ENCODE measurements around the gene DOCK1. TPM values are rescaled to one million over a fixed set of nuclear protein-coding genes. Genes with fewer than 3 reads are reported as not detected.

The DOCK1 gene
- total RNA-seq, 1 donor from 2014 or later, result 16.8 TPM

DNA sequence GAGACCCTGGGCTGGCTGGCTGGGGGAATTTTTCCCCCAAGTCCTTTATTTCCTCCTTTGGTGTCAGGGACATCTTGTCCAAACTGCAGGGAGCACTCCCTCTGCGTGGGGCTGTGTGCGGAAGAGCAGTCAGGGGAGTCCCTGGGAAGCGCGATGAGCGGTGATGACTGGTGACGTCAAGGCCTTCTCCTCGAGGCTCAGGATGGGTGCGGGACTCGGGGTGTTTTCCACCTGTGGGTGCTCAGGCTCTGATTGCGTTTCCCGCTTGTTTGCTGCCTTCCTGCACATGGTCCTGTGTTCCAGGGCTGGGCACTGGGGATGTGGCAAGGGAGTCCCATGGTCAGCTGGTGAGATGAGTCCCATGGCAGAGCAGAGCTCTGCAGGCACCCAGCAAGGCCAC, 101.2 kb downstream of the DOCK1 start:
- H3K27me3 ChIP-seq (ENCODE audit: low read depth), result no peaks in the 10 kb centered on the region
- intact Hi-C loops (cut with micrococcal nuclease), result no loop called here
- no peak for DNase-seq

DNA sequence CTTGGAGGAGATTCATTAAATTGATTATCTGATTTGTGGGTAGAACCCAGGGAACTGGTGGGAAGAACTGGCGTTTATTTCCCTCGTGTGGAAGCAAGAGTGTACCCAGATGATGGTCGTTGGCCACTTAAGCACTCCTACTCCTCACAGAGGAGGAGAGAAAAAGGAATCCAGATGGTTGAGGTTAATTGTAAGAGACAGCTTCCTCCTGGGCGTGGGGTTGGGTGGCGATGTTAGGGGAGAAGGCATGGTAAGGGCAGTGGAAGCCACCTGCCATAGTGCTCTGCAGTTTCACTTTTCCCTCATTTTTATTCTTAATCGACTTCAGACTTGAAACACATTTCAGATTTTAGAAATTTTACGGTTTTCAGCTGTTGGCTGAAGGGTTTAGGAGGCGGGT, 104.1 kb downstream of the DOCK1 start:
- Histone ChIP-seq H3K27ac (replicated peaks) (no peak overlapping the region), H3K9me3 (replicated peaks) (no peaks in the 10 kb centered on the region), H3K27me3 (ENCODE audit: low read depth) (no peaks in the 10 kb centered on the region), H3K4me3 (no peak overlapping the region), H3K4me1 (peaks cover 17% of the 10 kb centered on the region), H3K36me3 (peaks cover 21% of the 10 kb centered on the region)
- DNase-seq, result no peak
- TF ChIP-seq, protein P1, sequence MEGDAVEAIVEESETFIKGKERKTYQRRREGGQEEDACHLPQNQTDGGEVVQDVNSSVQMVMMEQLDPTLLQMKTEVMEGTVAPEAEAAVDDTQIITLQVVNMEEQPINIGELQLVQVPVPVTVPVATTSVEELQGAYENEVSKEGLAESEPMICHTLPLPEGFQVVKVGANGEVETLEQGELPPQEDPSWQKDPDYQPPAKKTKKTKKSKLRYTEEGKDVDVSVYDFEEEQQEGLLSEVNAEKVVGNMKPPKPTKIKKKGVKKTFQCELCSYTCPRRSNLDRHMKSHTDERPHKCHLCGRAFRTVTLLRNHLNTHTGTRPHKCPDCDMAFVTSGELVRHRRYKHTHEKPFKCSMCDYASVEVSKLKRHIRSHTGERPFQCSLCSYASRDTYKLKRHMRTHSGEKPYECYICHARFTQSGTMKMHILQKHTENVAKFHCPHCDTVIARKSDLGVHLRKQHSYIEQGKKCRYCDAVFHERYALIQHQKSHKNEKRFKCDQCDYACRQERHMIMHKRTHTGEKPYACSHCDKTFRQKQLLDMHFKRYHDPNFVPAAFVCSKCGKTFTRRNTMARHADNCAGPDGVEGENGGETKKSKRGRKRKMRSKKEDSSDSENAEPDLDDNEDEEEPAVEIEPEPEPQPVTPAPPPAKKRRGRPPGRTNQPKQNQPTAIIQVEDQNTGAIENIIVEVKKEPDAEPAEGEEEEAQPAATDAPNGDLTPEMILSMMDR (IDR thresholded peaks at IDR 0.05; ENCODE audit: borderline replicate concordance), result no peak
- intact Hi-C loops (cut with micrococcal nuclease), result no loop called here

More for the DNA sequence above, 101.2 kb downstream of the DOCK1 start:
- no peaks in the 10 kb centered on the region for H3K4me1 ChIP-seq
- peaks cover 34% of the 10 kb centered on the region for H3K36me3 ChIP-seq
- no peak overlapping the region for H3K4me3 ChIP-seq
- no peak overlapping the region for H3K27ac ChIP-seq (replicated peaks)
- TF ChIP-seq, protein P1 (IDR thresholded peaks at IDR 0.05; ENCODE audit: borderline replicate concordance), result no peak
- H3K9me3 ChIP-seq (replicated peaks), result no peaks in the 10 kb centered on the region

DNA sequence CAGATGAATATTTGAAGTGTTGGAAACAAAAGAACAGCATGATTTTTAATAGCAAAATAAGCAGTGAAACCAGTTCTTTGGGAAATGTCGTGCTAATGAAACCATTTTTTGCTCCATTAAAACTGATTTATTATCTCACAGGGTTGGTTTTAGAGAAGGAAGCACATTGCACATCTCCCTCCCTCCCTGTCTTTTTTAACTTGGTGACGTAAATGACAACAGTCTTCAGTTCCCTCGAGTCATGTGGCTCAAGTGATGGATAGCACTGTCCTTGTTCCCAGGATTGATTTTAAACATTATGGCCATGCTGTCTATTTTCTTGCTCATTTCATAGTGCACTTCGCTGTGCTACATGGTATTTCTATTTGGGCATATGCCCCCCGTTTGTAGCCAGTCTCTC, 105.9 kb downstream of the DOCK1 start:
- H3K27me3 ChIP-seq (ENCODE audit: low read depth), result no peaks in the 10 kb centered on the region
- H3K4me3 ChIP-seq, result no peak overlapping the region
- H3K27ac ChIP-seq (replicated peaks), result no peak overlapping the region
- TF ChIP-seq, protein P1 (IDR thresholded peaks at IDR 0.05; ENCODE audit: borderline replicate concordance), result no peak
- no peak for DNase-seq
- intact Hi-C loops (cut with micrococcal nuclease), result no loop called here
- H3K9me3 ChIP-seq (replicated peaks), result no peaks in the 10 kb centered on the region
- peaks cover 20% of the 10 kb centered on the region for H3K36me3 ChIP-seq
- H3K4me1 ChIP-seq, result peaks cover 17% of the 10 kb centered on the region

DNA sequence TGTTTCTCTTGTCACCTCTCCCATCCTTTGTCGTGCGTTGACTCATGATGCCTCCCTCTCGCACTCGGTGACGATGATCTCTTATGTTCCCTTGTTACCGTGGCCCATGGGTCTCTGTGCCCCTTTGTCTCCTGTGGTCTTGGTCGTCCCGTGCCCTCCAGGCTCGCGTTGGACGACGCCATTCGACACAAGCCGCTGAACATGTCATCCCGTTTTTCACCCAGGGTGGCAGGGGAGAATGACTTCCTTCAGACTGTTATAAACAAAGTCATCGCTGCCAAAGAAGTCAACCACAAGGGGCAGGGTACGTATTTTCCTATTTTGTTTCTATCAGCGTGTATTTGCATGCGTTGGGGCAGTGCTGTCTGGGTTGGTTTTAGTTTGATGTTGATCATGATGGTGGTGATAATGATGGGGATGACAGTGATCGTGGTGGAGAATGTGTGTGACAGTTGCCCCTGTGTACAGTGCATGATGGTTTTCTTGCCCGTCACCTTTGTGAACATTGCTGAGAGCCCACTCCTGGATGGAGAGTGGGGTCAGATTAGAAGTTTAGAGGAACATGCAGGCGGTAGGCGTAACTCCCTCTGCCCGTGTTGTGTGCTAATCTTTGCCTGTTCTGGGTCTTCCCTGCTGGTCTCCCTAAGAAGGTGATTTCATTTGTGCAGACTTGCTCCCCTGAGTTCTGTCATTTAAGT, 107.0 kb downstream of the DOCK1 start:
- H3K4me3 ChIP-seq, result peak overlapping the region; percentile 38
- peaks cover 9% of the 10 kb centered on the region for H3K36me3 ChIP-seq
- no peaks in the 10 kb centered on the region for H3K9me3 ChIP-seq (replicated peaks)
- H3K27ac ChIP-seq (replicated peaks), result peak overlapping the region; percentile 78
- no peaks in the 10 kb centered on the region for H3K27me3 ChIP-seq (ENCODE audit: low read depth)
- DNase-seq, result no peak
- peaks cover 17% of the 10 kb centered on the region for H3K4me1 ChIP-seq
- TF ChIP-seq, protein P1 (IDR thresholded peaks at IDR 0.05; ENCODE audit: borderline replicate concordance), result no peak
- intact Hi-C loops (cut with micrococcal nuclease), result no loop called here

DNA sequence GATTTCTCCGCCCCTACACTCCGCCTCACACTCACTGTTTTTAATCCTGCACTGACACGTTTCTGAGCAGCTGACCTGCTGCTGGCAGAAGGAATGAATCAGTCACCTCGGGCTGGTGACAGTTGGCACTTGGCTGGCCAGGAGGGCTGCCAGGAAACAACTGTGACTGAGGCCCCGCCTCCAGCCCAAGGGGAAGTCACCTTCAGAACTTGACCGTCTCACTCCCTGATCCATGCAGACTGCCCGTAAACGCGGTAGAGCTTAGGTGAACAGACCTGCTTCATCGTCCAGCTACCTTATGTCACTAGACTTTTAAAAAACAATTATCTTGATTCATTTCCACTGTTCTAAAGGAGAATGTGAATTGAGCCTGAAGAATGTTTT, 107.5 kb downstream of the DOCK1 start:
- H3K36me3 ChIP-seq, result peaks cover 7% of the 10 kb centered on the region
- TF ChIP-seq, protein P1 (IDR thresholded peaks at IDR 0.05; ENCODE audit: borderline replicate concordance), result no peak
- DNase-seq, result peak; percentile 80
- H3K9me3 ChIP-seq (replicated peaks), result no peaks in the 10 kb centered on the region
- peak overlapping the region; percentile 78 for H3K27ac ChIP-seq (replicated peaks)
- H3K4me1 ChIP-seq, result peaks cover 17% of the 10 kb centered on the region
- H3K4me3 ChIP-seq, result peak overlapping the region; percentile 38
- intact Hi-C loops (cut with micrococcal nuclease), result no loop called here
- H3K27me3 ChIP-seq (ENCODE audit: low read depth), result no peaks in the 10 kb centered on the region

All from left ventricle myocardium inferior (tissue), 1 donor.